ENCODE results near the gene COL5A1.

The COL5A1 gene

GRCh38 chr9:134879664-134880483, 238.3 kb downstream of the COL5A1 start:
- TF ChIP-seq GATA3 (IDR thresholded peaks at IDR 0.05; ENCODE audit: low read depth, low read length) (no peak), GATA2 (IDR thresholded peaks at IDR 0.05; ENCODE audit: low read depth, low read length) (no peak)

- TF ChIP-seq GATA2 (IDR thresholded peaks at IDR 0.05; ENCODE audit: low read depth, low read length) (no peak), GATA3 (IDR thresholded peaks at IDR 0.05; ENCODE audit: low read depth, low read length) (no peak)
These were observed 239.1 kb downstream of the COL5A1 start, which contains the start of gene FCN2 for GRCh38 chr9:134880484-134881312. TSS of gene FCN2 (plus strand) at chr9:134880810. CDS start at chr9:134880822, 12 bp downstream.

GRCh38 chr9:134881313-134881670, 239.7 kb downstream of the COL5A1 start:
- no peak for TF ChIP-seq GATA2 (IDR thresholded peaks at IDR 0.05; ENCODE audit: low read depth, low read length)
- no peak for TF ChIP-seq GATA3 (IDR thresholded peaks at IDR 0.05; ENCODE audit: low read depth, low read length)

- no peak for TF ChIP-seq GATA2 (IDR thresholded peaks at IDR 0.05; ENCODE audit: low read depth, low read length)
- no peak for TF ChIP-seq GATA3 (IDR thresholded peaks at IDR 0.05; ENCODE audit: low read depth, low read length)
These were observed 240.7 kb downstream of the COL5A1 start for GRCh38 chr9:134882204-134882785.

- TF ChIP-seq GATA3 (IDR thresholded peaks at IDR 0.05; ENCODE audit: low read depth, low read length) (no peak), GATA2 (IDR thresholded peaks at IDR 0.05; ENCODE audit: low read depth, low read length) (no peak)
These were observed 241.6 kb downstream of the COL5A1 start for GRCh38 chr9:134883040-134883782.

- TF ChIP-seq GATA2 (IDR thresholded peaks at IDR 0.05; ENCODE audit: low read depth, low read length) (no peak), GATA3 (IDR thresholded peaks at IDR 0.05; ENCODE audit: low read depth, low read length) (no peak)
These were observed 242.9 kb downstream of the COL5A1 start for GRCh38 chr9:134884492-134884891.

- TF ChIP-seq GATA3 (IDR thresholded peaks at IDR 0.05; ENCODE audit: low read depth, low read length) (no peak), GATA2 (IDR thresholded peaks at IDR 0.05; ENCODE audit: low read depth, low read length) (no peak)
These were observed 243.5 kb downstream of the COL5A1 start for GRCh38 chr9:134885001-134885678.

- TF ChIP-seq GATA3 (IDR thresholded peaks at IDR 0.05; ENCODE audit: low read depth, low read length) (no peak), GATA2 (IDR thresholded peaks at IDR 0.05; ENCODE audit: low read depth, low read length) (no peak)
These were observed 244.2 kb downstream of the COL5A1 start for GRCh38 chr9:134885679-134886412.

- TF ChIP-seq GATA3 (IDR thresholded peaks at IDR 0.05; ENCODE audit: low read depth, low read length) (no peak), GATA2 (IDR thresholded peaks at IDR 0.05; ENCODE audit: low read depth, low read length) (no peak)
These were observed 244.9 kb downstream of the COL5A1 start for GRCh38 chr9:134886413-134886913.

- TF ChIP-seq GATA3 (IDR thresholded peaks at IDR 0.05; ENCODE audit: low read depth, low read length), result no peak
- TF ChIP-seq GATA2 (IDR thresholded peaks at IDR 0.05; ENCODE audit: low read depth, low read length), result no peak
These were observed 245.6 kb downstream of the COL5A1 start for GRCh38 chr9:134887219-134887618.

- TF ChIP-seq GATA3 (IDR thresholded peaks at IDR 0.05; ENCODE audit: low read depth, low read length), result no peak
- no peak for TF ChIP-seq GATA2 (IDR thresholded peaks at IDR 0.05; ENCODE audit: low read depth, low read length)
These were observed 246.3 kb downstream of the COL5A1 start for GRCh38 chr9:134887686-134888602.

Measured in SH-SY5Y (cell line).